Right ventricle myocardium inferior (tissue), 1 donor: ENCODE measurements around the gene POLD1. TPM values are rescaled to one million over a fixed set of nuclear protein-coding genes. Genes with fewer than 3 reads are reported as not detected.

Experiments
- ATAC-seq: fragments of 200-7000 bp; cut with Tn5 transposase; one replicate; pipeline ENCODE4 v1.9.1; 2020; ENCODE audit warnings: mild to moderate bottlenecking, moderate library complexity
- DNase-seq: peaks from one replicate; pipeline ENCODE4 v3.0.0; 2021; ENCODE audit errors: missing footprints
- intact Hi-C: fragments of 100-400 bp; cut with DNase I; formaldehyde crosslinking; loops from one replicate; pipeline ENCODE4 v1.11.0; 2022
- total RNA-seq: library from RNA; stranded (reverse); fragmentation: NEBNext Ultra II Directional; extraction: Animal tissue kit (Norgen Biotek cat#: 25700); gene quantifications from one replicate; pipeline ENCODE4 v1.2.1, GENCODE V29; 2021
- donor health status: DM: no; HTN: yes; CAD: no; lungs with severe emphysema.

Gene POLD1
- total RNA-seq, 1 donor from 2014 or later, result 10.8 TPM

GRCh38 chr19:50450369-50451222 is 66.4 kb downstream of the POLD1 start:
- no peak for ATAC-seq
- intact Hi-C loops, result no loop called here
- no peak for DNase-seq

GRCh38 chr19:50451223-50451534 is 67.0 kb downstream of the POLD1 start:
- DNase-seq, result no peak
- ATAC-seq, result no peak
- intact Hi-C loops, result no loop called here

- intact Hi-C loops, result no loop called here
- DNase-seq, result no peak
- ATAC-seq, result no peak
These were observed 69.1 kb downstream of the POLD1 start for GRCh38 chr19:50453243-50453642.

GRCh38 chr19:50455992-50456391 is 71.8 kb downstream of the POLD1 start:
- DNase-seq, result no peak
- intact Hi-C loops, result no loop called here

GRCh38 chr19:50457300-50457699 is 73.2 kb downstream of the POLD1 start:
- no peak for ATAC-seq
- intact Hi-C loops, result no loop called here
- no peak for DNase-seq

More at GRCh38 chr19:50455992-50456391, 71.8 kb downstream of the POLD1 start:
- no peak for ATAC-seq

DNA sequence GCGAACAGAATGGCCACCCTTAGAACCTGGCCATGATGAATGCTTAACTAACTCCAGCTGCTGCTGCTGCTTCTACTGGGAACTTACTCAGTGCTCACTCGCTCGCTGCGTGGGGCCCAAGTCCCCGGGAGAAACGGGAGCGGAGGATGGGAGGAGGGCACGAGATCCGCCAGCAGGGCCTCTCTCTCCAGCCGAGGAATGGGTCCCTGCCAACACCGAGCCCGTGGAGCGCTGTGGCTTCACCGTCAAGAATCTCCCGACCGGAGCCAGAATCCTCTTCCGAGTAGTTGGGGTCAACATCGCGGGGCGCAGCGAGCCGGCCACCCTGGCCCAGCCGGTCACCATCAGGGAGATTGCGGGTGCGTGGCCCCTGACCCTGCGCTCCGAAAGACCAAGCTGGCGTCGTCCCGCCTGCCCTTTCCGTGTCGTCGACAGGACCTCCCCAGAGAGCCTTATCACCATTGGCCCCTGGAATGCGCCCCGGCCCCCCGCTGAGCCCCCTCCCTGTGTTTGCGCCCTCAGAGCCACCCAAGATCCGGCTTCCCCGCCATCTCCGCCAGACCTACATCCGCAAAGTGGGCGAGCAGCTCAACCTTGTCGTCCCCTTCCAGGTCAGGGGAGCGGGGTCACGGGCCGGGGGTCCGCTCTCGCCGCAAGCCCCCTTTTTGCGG is 74.4 kb downstream of the POLD1 start:
- ATAC-seq (no peak), DNase-seq (no peak)
- intact Hi-C loops, result no loop called here

GRCh38 chr19:50459067-50459456 is 74.9 kb downstream of the POLD1 start:
- ATAC-seq (no peak), DNase-seq (no peak)
- intact Hi-C loops, result no loop called here

GRCh38 chr19:50459638-50460037 is 75.5 kb downstream of the POLD1 start:
- DNase-seq (no peak), ATAC-seq (no peak)
- intact Hi-C loops, result no loop called here

- intact Hi-C loops, result no loop called here
- ATAC-seq (no peak), DNase-seq (no peak)
These were observed 76.1 kb downstream of the POLD1 start for GRCh38 chr19:50460161-50460765.

- ATAC-seq, result peak; percentile 80
- intact Hi-C loops, result loop anchor here (1.0 kb wide), 2 partner anchors 93 to 104 kb away; no protein-coding TSS in a partner anchor
These were observed 77.1 kb downstream of the POLD1 start for GRCh38 chr19:50461066-50461875.

DNA sequence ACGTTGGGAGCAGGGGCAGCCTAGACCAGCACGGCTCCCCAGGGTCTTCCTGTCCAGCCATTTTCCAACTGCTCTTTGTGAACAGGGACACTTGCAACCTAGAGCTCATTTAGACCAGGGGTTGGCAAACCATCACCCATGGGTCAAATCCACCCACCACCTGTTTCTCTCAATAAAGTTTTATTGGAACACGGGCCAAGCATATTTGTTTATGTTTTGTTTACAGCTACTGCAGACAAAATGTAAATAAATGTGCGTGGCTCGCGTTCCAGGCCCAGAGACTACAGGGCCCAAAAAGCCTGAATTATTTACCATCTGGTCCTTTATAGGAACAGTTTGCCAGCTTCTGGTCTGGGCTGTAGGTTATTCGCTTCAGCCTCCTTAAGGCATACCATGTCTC is 78.8 kb downstream of the POLD1 start:
- DNase-seq (no peak), ATAC-seq (no peak)
- intact Hi-C loops, result no loop called here

More at GRCh38 chr19:50461066-50461875, 77.1 kb downstream of the POLD1 start:
- no peak for DNase-seq

DNA sequence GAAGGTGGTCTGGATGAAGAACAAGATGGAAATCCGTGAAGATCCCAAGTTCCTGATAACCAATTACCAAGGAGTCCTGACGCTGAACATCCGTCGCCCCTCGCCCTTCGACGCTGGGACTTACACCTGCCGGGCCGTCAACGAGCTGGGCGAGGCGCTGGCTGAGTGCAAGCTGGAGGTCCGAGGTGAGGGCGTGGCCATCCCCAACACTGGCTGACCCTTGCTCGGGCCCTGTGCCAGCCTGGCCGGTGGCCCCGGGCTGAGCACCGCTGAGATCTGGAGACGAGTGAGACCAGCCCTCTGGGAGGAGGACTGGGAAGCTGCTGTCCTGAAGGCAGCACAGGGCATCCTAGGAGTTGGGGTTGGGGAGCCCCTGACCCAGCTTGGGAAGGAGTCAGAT is 80.2 kb downstream of the POLD1 start:
- ATAC-seq, result no peak
- intact Hi-C loops, result no loop called here
- no peak for DNase-seq

- intact Hi-C loops, result no loop called here
- no peak for ATAC-seq
- no peak for DNase-seq
These were observed 80.9 kb downstream of the POLD1 start for GRCh38 chr19:50465000-50465399.

GRCh38 chr19:50465986-50466705 is 82.0 kb downstream of the POLD1 start:
- DNase-seq (no peak), ATAC-seq (no peak)
- intact Hi-C loops, result no loop called here

GRCh38 chr19:50466706-50467039 is 82.5 kb downstream of the POLD1 start:
- no peak for DNase-seq
- intact Hi-C loops, result no loop called here
- ATAC-seq, result no peak

DNA sequence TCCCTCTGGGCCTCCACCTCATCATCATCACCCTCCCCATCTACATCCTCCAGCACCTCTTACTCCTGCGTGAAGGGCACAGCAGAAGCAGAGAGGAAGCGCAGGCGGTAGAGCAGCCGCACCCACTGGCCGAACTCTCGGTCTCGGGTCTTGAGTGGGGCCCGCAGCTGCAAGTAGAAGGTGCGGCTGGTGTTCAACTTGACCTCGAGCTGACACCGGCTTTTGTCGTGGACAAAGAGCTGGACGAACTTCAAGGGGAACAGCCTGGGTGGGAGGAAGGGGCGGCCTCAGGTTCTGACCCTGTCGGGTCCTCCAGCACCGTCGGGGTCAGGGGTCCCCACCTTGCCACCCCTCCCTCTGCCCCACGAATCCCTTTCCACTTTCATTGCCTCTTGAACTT is 83.4 kb downstream of the POLD1 start:
- no peak for DNase-seq
- ATAC-seq, result no peak
- intact Hi-C loops, result no loop called here
